Bronchial epithelial cell (primary cell): ENCODE results near the gene PRKACB. TPM values are rescaled to one million over a fixed set of nuclear protein-coding genes. Genes with fewer than 3 reads are reported as not detected.

Source experiments
- DNase-seq: peaks from one replicate; pipeline ENCODE4 v3.0.0-alpha.2; 2010; ENCODE audit warnings: low read depth
- FAIRE-seq: peaks from 2 replicates; lab custom pipeline; 2011; peaks lifted over from hg19 to GRCh38; lab: Jason Lieb, UNC
- H3K27me3 ChIP-seq: 2 replicates; pipeline ENCODE4 v1.5.1; 2011; ENCODE audit warnings: low read length; ENCODE audit not compliant: control insufficient read depth, insufficient read depth
- H3K36me3 ChIP-seq: 2 replicates; pipeline ENCODE4 v1.5.1; 2011; ENCODE audit warnings: low read length; ENCODE audit not compliant: control insufficient read depth, insufficient read depth
- H3K4me3 ChIP-seq: 2 replicates; pipeline ENCODE4 v1.5.1; 2011; ENCODE audit warnings: mild to moderate bottlenecking, low read depth, low read length, control low read depth
- total RNA-seq: library from RNA; depleted of rRNA; stranded (reverse); fragments of >200 nt; gene quantifications from 2 replicates; pipeline ENCODE4 v1.2.1, GENCODE V29; 2014
- TF ChIP-seq, protein P1 (sequence below): IDR thresholded peaks from 2 replicates; pipeline ENCODE4 v1.5.1; 2011; ENCODE audit warnings: mild to moderate bottlenecking, moderate library complexity, low read length, control low read depth, inconsistent platforms; ENCODE audit not compliant: insufficient read depth, severe bottlenecking

Gene PRKACB
- total RNA-seq, 1 donor from 2014 or later: 2.1 TPM

DNA sequence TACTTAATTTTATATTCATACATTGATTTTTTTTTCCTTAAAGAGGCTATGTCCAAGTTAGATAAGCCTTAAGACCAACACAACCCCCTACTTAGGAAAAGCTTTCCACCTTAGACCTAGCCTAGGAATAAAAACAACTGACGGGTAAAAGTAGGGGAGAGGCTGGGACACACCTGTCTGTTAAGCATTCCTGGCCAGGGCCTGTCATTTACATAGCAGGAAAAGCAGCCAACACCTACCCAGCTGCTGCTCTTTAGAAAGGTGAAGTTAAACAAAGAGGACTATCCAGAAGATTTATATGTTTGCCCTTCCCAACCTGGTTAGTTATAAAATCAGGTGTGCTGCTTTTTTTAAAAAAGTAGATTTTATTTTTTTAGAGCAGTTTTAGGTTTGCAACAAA, 128.3 kb downstream of the PRKACB start:
- Histone ChIP-seq H3K4me3 (no peak overlapping the region), H3K27me3 (no peaks in the 10 kb centered on the region), H3K36me3 (no peaks in the 10 kb centered on the region)
- DNase-seq: peak; percentile 28
- FAIRE-seq: no peak
- TF ChIP-seq, protein P1, sequence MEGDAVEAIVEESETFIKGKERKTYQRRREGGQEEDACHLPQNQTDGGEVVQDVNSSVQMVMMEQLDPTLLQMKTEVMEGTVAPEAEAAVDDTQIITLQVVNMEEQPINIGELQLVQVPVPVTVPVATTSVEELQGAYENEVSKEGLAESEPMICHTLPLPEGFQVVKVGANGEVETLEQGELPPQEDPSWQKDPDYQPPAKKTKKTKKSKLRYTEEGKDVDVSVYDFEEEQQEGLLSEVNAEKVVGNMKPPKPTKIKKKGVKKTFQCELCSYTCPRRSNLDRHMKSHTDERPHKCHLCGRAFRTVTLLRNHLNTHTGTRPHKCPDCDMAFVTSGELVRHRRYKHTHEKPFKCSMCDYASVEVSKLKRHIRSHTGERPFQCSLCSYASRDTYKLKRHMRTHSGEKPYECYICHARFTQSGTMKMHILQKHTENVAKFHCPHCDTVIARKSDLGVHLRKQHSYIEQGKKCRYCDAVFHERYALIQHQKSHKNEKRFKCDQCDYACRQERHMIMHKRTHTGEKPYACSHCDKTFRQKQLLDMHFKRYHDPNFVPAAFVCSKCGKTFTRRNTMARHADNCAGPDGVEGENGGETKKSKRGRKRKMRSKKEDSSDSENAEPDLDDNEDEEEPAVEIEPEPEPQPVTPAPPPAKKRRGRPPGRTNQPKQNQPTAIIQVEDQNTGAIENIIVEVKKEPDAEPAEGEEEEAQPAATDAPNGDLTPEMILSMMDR: no peak

- no peaks in the 10 kb centered on the region for H3K27me3 ChIP-seq
- no peak for FAIRE-seq
- H3K4me3 ChIP-seq: no peak overlapping the region
- no peaks in the 10 kb centered on the region for H3K36me3 ChIP-seq
- no peak for DNase-seq
- TF ChIP-seq, protein P1: no peak
Observed at GRCh38 chr1:84277343-84278059, 133.4 kb downstream of the PRKACB start.

GRCh38 chr1:84278905-84279304, 134.8 kb downstream of the PRKACB start:
- FAIRE-seq (peak; percentile 36), DNase-seq (no peak)
- no peaks in the 10 kb centered on the region for H3K27me3 ChIP-seq
- TF ChIP-seq, protein P1: no peak
- H3K36me3 ChIP-seq: no peaks in the 10 kb centered on the region
- H3K4me3 ChIP-seq: no peak overlapping the region

DNA sequence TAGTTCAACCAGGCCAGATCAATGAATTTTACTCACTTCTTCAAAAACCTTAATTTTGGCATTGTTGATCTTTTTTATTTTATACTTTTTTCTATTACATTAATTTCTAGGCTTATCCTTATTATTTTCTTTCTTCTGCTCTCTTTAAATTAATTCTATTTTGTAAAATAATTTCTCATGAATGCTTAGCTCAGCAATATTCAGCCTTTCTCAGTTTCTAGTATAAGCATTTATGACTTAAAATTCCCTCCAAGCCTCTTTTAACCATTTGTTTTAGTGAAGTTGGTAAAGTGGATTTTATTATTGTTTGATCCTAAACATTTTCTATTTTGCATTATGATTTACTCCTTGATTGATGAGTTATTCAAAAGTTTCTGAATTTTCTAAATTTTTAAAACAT, 136.8 kb downstream of the PRKACB start:
- Histone ChIP-seq H3K27me3 (no peaks in the 10 kb centered on the region), H3K4me3 (no peak overlapping the region), H3K36me3 (no peaks in the 10 kb centered on the region)
- DNase-seq (no peak), FAIRE-seq (no peak)
- TF ChIP-seq, protein P1: no peak

DNA sequence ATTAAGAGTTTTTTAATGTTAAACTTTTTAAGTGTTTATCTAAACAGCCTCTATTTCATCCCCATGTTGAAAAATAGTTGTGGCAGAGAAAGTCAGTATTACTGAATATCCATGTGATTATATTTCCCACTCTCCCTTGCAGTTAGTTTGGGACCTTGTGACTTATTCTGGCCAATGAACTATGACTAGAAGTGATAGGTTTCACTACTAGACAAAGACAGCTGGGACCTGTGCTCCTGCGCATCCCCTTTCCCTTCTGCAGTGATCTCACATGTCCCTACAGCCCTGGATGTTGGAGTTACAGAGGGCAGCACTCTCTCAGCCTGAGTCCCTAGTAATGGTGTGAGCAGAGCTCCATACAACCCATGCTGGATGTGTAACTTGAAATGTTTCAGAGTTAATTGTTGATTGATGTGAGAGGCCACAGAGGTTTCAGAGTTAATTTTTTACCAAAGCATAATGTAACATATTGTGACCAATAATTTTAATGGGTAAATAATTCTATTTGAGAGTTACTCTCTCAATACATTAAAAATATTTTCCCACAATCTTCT, 138.8 kb downstream of the PRKACB start:
- Histone ChIP-seq H3K27me3 (no peaks in the 10 kb centered on the region), H3K4me3 (no peak overlapping the region), H3K36me3 (no peaks in the 10 kb centered on the region)
- no peak for FAIRE-seq
- TF ChIP-seq, protein P1: no peak
- no peak for DNase-seq
